ENCODE measurements around the gene LRCH1.

- TF ChIP-seq, protein P1, sequence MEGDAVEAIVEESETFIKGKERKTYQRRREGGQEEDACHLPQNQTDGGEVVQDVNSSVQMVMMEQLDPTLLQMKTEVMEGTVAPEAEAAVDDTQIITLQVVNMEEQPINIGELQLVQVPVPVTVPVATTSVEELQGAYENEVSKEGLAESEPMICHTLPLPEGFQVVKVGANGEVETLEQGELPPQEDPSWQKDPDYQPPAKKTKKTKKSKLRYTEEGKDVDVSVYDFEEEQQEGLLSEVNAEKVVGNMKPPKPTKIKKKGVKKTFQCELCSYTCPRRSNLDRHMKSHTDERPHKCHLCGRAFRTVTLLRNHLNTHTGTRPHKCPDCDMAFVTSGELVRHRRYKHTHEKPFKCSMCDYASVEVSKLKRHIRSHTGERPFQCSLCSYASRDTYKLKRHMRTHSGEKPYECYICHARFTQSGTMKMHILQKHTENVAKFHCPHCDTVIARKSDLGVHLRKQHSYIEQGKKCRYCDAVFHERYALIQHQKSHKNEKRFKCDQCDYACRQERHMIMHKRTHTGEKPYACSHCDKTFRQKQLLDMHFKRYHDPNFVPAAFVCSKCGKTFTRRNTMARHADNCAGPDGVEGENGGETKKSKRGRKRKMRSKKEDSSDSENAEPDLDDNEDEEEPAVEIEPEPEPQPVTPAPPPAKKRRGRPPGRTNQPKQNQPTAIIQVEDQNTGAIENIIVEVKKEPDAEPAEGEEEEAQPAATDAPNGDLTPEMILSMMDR (IDR thresholded peaks at IDR 0.05) = no peak
- no peak for TF ChIP-seq RAD21 (IDR thresholded peaks at IDR 0.05; ENCODE audit: low read length)
- no peak for TF ChIP-seq GATA2 (CRISPR knock-in tag; IDR thresholded peaks at IDR 0.05)
- TF ChIP-seq, protein P2, sequence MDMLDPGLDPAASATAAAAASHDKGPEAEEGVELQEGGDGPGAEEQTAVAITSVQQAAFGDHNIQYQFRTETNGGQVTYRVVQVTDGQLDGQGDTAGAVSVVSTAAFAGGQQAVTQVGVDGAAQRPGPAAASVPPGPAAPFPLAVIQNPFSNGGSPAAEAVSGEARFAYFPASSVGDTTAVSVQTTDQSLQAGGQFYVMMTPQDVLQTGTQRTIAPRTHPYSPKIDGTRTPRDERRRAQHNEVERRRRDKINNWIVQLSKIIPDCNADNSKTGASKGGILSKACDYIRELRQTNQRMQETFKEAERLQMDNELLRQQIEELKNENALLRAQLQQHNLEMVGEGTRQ (IDR thresholded peaks at IDR 0.05; ENCODE audit: borderline replicate concordance, low read depth, low read length) = no peak
- TF ChIP-seq, protein P3, sequence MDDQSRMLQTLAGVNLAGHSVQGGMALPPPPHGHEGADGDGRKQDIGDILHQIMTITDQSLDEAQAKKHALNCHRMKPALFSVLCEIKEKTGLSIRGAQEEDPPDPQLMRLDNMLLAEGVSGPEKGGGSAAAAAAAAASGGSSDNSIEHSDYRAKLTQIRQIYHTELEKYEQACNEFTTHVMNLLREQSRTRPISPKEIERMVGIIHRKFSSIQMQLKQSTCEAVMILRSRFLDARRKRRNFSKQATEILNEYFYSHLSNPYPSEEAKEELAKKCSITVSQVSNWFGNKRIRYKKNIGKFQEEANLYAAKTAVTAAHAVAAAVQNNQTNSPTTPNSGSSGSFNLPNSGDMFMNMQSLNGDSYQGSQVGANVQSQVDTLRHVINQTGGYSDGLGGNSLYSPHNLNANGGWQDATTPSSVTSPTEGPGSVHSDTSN (IDR thresholded peaks at IDR 0.05) = no peak
Observed at GRCh38 chr13:46582190-46582589, 29.2 kb downstream of the LRCH1 start.

Measured in SK-N-SH (cell line).